ENCODE results near the gene TAPBP. TPM values are rescaled to one million over a fixed set of nuclear protein-coding genes. Genes with fewer than 3 reads are reported as not detected.

TAPBP gene
- total RNA-seq, 1 experiment from 2014 or later, result 80.1 TPM

GRCh38 chr6:33259032-33259431 lies 54.8 kb downstream of the TAPBP start:
- intact Hi-C loops (cut with micrococcal nuclease), result no loop called here
- H3K79me2 ChIP-seq (ENCODE audit: insufficient read depth, low read length), result no peaks in the 10 kb centered on the region
- H3K4me1 ChIP-seq (ENCODE audit: control insufficient read depth in 1 of 2, insufficient read depth in 2 of 2, low read length in 2 of 2), result peaks cover 47 to 68% of the 10 kb centered on the region in 2 experiments
- TF ChIP-seq FOSL1 (IDR thresholded peaks at IDR 0.05; ENCODE audit: low read depth) (0 out of 2 replicates have a peak, but pooled peaks have one; percentile 19), YY1 (IDR thresholded peaks at IDR 0.05; ENCODE audit: extremely low read depth, insufficient replicate concordance, low read depth, low read length) (peak; percentile 15), SIN3A (IDR thresholded peaks at IDR 0.05; ENCODE audit: low read depth) (no peak), JUND (IDR thresholded peaks at IDR 0.05) (peak; percentile 51; the same call in 1 of the 2 replicates)
- H3K36me3 ChIP-seq (ENCODE audit: control insufficient read depth in 1 of 2, insufficient read depth in 2 of 2, low read length in 2 of 2), result peaks cover 0 to 8% of the 10 kb centered on the region in 2 experiments; a peak in 2 of 4 replicates
- H3K9ac ChIP-seq (ENCODE audit: low read length), result peak overlapping the region; percentile 33; the same call in 1 of the 2 replicates
- H3K4me2 ChIP-seq (ENCODE audit: low read length), result peak overlapping the region; percentile 68
- RAD21 ChIA-PET (ENCODE audit: low non-redundant PET in 1 of 2, low total read pairs in 2 of 2, uncharacterized antibody in 2 of 2, unreplicated experiment in 2 of 2), result no interaction called here
- H3K4me3 ChIP-seq (replicated peaks in 1 of 2; ENCODE audit: low read depth in 1 of 2, low read length in 2 of 2), result peak overlapping the region in 1 of 2 experiments; percentile 27; a peak in 2 of 4 replicates
- CTCF ChIA-PET, result interaction anchor here (5.1 kb wide), 1 partner anchor 11 kb away, joined by 33 read pairs; no protein-coding TSS in a partner anchor
- H2AFZ ChIP-seq (ENCODE audit: low read depth, low read length, poor library complexity, severe bottlenecking), result no peak overlapping the region
- peak overlapping the region; percentile 40 for H3K27ac ChIP-seq (ENCODE audit: low read depth, low read length)
- ATAC-seq (peak; percentile 39), DNase-seq (ENCODE audit: low read depth, low spot score) (no peak)
- no peaks in the 10 kb centered on the region for H3K27me3 ChIP-seq (ENCODE audit: insufficient read depth, low read length)
- no TSS peak for BruUV-seq (replicated peaks)
- H4K20me1 ChIP-seq (ENCODE audit: insufficient read depth), result no peaks in the 10 kb centered on the region
- H3K9me3 ChIP-seq (ENCODE audit: control insufficient read depth in 1 of 2, insufficient read depth in 1 of 2, low read depth in 1 of 2, low read length in 2 of 2), result no peaks in the 10 kb centered on the region
- POLR2A ChIA-PET, result interaction anchor here (1.0 to 4.5 kb wide), 3 partner anchors 9 to 13 kb away, joined by 4 to 19 read pairs (median 5); partner anchors contain the start of genes RPS18 and VPS52
- no peaks in the 10 kb centered on the region for H3K9me2 ChIP-seq (ENCODE audit: insufficient read depth)

GRCh38 chr6:33254591-33254990 lies 59.3 kb downstream of the TAPBP start:
- CTCF ChIA-PET, result interaction anchor here (1.4 kb wide), 1 partner anchor 17 kb away, joined by 5 read pairs; the partner anchor contains the start of genes RPS18 and VPS52
- POLR2A ChIA-PET, result interaction anchor here (0.9 to 1.4 kb wide), 4 partner anchors 17 to 283 kb away, joined by 3 to 6 read pairs (median 5); partner anchors contain the start of genes B3GALT4, RPS18 and VPS52
- DNase-seq (ENCODE audit: low read depth, low spot score), result no peak
- H2AFZ ChIP-seq (ENCODE audit: low read depth, low read length, poor library complexity, severe bottlenecking), result no peak overlapping the region
- no peak overlapping the region for H3K9ac ChIP-seq (ENCODE audit: low read length)
- H3K36me3 ChIP-seq (ENCODE audit: control insufficient read depth in 1 of 2, insufficient read depth in 2 of 2, low read length in 2 of 2), result no peaks in the 10 kb centered on the region
- H3K4me3 ChIP-seq (replicated peaks in 1 of 2; ENCODE audit: low read depth in 1 of 2, low read length in 2 of 2), result no peak overlapping the region
- no peak for ATAC-seq
- no peak overlapping the region for H3K27ac ChIP-seq (ENCODE audit: low read depth, low read length)
- H3K9me3 ChIP-seq (ENCODE audit: control insufficient read depth in 1 of 2, insufficient read depth in 1 of 2, low read depth in 1 of 2, low read length in 2 of 2), result no peaks in the 10 kb centered on the region
- H4K20me1 ChIP-seq (ENCODE audit: insufficient read depth), result no peaks in the 10 kb centered on the region
- no TSS peak for BruUV-seq (replicated peaks)
- H3K4me2 ChIP-seq (ENCODE audit: low read length), result no peak overlapping the region
- H3K27me3 ChIP-seq (ENCODE audit: insufficient read depth, low read length), result no peaks in the 10 kb centered on the region
- H3K9me2 ChIP-seq (ENCODE audit: insufficient read depth), result no peaks in the 10 kb centered on the region
- no peaks in the 10 kb centered on the region for H3K79me2 ChIP-seq (ENCODE audit: insufficient read depth, low read length)
- RAD21 ChIA-PET (ENCODE audit: low non-redundant PET in 1 of 2, low total read pairs in 2 of 2, uncharacterized antibody in 2 of 2, unreplicated experiment in 2 of 2), result interaction anchor here in 1 of 2 experiments (0.6 kb wide), 1 partner anchor 393 kb away, joined by 7 read pairs; no protein-coding TSS in a partner anchor
- peaks cover 45 to 57% of the 10 kb centered on the region in 2 experiments for H3K4me1 ChIP-seq (ENCODE audit: control insufficient read depth in 1 of 2, insufficient read depth in 2 of 2, low read length in 2 of 2)
- TF ChIP-seq EZH2phosphoT487 (IDR thresholded peaks at IDR 0.05; ENCODE audit: borderline replicate concordance), result no peak
- no peak for TF ChIP-seq POLR2AphosphoS5 (IDR thresholded peaks at IDR 0.05; ENCODE audit: low read depth, low read length)
- TF ChIP-seq CTCF (IDR thresholded peaks at IDR 0.05 in 2 of 3, conservative IDR thresholded peaks at IDR 0.05 in 1 of 3; ENCODE audit: borderline replicate concordance in 1 of 3, insufficient read depth in 1 of 3, low read depth in 2 of 3, low read length in 2 of 3), result no peak
- TF ChIP-seq ZBTB33 (IDR thresholded peaks at IDR 0.05; ENCODE audit: extremely low read depth, insufficient replicate concordance, low read length), result no peak
- TF ChIP-seq FOSL1 (IDR thresholded peaks at IDR 0.05; ENCODE audit: low read depth), result no peak
- no peak for TF ChIP-seq ZFX (IDR thresholded peaks at IDR 0.05)
- no peak for TF ChIP-seq EZH2 (IDR thresholded peaks at IDR 0.05)
- TF ChIP-seq POLR2A (IDR thresholded peaks at IDR 0.05; ENCODE audit: borderline replicate concordance, extremely low read depth, insufficient read depth, insufficient read length), result no peak
- TF ChIP-seq MAX (IDR thresholded peaks at IDR 0.05), result no peak
- no peak for TF ChIP-seq ELF1 (IDR thresholded peaks at IDR 0.05; ENCODE audit: borderline replicate concordance, low read depth)
- TF ChIP-seq JUND (IDR thresholded peaks at IDR 0.05), result no peak
- no peak for TF ChIP-seq SIN3A (IDR thresholded peaks at IDR 0.05; ENCODE audit: low read depth)
- TF ChIP-seq CEBPB (IDR thresholded peaks at IDR 0.05; ENCODE audit: low read depth), result no peak
- intact Hi-C loops (cut with micrococcal nuclease), result no loop called here

Data from HCT116 (cell line).